GM18861 (cell line): Measurements from ENCODE around the gene KIF18B.

Source experiments
- ATAC-seq: cut with Tn5 transposase; IDR thresholded peaks from one replicate; pipeline ENCODE4 v1.9.1; 2021; ENCODE audit not compliant: unreplicated experiment

KIF18B gene

DNA sequence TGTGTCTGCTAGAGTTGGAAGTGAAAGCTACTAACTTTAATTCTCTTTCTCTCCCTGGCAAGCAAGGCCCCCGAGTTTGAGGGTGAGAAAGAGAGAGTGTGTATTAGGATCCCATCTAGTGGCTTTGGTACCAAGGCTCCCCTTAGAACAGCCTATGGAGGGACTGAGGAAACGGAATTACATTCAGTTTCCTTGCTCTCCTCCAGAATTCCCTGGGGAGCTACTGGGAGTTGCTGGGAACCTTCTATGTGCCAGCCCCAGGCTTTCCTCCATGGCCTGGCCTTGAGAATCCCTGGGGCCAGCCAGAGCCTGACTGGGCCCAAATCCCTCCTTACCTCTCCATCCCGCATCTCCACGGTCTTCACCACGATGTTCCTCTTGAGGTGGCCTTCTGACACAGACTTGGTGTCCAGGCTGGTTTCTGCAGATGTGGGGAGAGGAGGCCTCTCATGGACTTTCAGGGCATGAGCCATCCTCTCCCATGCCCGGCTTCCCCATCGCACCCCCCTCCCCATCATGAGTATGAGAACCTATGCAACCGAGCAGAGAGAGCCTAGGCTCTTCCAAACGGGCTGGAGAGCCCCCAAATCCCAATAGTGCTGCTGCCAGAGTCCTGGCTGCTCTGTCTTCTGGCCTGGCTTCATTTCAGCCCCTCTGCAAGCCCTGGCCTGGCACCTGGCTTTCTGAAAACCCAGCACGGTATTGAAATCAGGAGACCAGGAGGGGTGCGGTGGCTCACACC, 39.7 kb downstream of the KIF18B start:
- ATAC-seq: no peak

DNA sequence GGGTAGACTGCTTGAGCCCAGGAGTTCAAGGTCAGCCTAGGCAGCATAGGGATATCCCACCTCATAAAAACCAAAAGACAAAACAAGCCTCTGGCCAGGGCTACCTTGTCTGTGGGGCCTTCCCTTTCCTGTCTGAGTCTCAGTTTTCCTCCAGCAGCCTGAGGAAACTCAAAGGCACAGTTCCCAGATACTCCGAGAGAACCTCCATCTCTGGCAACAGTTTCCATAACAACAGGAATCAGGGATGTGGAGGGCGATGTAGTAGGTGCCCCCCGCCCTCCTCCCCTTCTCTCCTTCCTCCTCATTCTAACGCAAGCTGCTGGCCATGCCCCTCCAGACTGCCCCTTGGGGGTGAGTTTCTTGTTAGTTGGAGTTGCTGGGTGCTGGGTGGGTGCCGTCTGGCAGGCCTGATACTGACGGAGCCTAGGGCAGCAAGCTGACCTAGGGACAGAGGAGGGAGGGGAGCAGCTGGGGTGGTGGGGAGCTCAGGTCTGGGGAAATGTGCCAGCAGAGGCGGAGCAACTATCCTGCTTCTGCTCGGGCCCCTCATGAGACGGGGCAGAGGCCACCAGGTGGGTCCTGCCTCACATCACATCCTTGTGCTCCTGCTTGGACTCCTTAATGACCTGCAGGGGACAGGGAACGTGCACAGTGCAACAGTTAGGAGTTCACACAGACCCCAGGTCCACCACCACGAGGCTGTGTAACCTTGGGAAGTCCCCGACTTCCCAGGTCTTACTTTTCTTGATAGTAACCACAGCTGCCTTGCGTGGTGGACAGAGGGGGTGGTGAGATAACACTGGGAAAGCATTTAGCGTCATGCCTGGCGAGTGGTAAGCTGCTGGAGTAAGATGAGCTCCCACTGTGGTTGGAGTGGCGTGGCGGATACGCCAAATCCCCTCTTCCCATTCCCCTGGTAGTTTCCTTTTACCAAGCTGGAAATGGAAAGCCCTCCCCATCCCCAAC, 40.5 kb downstream of the KIF18B start:
- ATAC-seq: no peak

DNA sequence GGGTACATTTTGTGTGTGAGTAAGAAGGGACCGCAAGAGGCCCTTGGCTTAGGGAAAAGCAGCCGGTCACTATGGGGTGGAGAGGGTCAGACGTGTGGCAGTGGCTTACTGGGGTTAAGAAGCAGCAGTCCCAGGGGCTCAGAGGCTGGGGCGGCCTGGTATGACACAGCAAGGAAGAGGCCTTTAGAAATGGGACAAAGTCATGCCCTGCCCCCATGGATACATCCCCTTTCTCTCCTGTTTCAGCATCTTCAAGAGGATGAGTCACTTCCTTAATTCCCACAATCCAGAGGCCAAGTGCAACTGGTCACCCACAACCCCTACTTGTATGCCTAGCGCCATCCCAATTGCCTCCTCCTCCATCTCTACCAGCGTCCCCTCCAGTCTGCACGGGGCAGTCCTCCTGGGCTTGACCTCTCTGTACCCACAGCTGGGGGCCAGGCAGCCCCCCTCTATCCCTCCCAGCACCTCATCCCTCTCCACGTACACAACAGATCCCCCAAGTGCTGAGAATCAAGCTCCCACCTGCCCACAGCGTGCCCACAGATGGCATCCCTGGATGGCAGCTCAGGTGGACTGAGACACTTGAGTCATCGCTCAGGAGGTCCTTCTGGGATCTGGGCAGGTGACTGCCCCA, 41.4 kb downstream of the KIF18B start:
- no peak for ATAC-seq

DNA sequence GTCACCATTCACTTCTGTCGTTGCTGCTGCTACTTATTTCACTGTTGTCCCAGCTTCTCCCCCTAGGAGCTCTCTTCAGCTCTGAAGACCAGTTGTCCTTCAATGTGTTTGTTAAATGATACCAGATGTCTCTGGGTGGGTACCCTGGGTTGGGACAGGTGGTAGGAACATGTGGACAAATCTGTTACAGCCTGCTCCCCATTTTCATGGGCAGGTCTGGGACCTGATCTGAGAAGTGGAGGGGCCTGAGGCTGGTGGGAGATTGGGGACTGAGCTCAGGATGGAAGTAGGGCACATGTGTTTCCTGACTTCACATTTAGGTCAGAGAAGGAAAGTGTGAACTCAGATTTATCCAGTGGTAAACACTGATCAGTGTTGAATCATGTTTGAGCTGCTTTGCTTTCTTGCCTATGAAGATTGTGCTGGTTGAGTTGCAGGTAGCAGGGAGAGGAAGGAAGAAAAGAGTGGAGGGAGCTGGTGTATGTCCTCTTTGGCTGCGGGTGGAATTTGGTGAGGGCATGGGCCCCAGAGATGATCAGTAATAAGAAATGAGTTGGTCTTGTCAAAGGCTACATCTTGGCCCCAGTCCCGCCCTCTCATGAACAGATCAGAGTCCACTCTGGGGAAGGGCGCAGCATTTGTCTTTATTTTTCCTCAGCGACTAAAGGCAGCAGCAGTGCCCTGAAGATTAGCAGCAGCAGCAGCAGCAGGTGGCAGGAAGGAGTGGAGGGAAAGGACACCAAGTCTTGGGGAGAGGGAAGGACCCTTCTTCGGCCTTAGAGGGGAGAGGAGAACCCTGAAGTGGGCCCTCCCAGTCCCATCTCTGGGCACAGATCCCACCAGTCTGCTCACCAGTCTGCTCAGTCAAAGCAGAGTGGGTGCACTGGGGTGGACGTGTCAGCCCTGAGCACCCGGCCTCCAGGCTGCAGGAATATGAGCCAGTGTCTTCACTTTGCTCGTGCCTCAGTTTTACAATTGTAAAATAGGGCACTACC, 42.3 kb downstream of the KIF18B start:
- no peak for ATAC-seq

DNA sequence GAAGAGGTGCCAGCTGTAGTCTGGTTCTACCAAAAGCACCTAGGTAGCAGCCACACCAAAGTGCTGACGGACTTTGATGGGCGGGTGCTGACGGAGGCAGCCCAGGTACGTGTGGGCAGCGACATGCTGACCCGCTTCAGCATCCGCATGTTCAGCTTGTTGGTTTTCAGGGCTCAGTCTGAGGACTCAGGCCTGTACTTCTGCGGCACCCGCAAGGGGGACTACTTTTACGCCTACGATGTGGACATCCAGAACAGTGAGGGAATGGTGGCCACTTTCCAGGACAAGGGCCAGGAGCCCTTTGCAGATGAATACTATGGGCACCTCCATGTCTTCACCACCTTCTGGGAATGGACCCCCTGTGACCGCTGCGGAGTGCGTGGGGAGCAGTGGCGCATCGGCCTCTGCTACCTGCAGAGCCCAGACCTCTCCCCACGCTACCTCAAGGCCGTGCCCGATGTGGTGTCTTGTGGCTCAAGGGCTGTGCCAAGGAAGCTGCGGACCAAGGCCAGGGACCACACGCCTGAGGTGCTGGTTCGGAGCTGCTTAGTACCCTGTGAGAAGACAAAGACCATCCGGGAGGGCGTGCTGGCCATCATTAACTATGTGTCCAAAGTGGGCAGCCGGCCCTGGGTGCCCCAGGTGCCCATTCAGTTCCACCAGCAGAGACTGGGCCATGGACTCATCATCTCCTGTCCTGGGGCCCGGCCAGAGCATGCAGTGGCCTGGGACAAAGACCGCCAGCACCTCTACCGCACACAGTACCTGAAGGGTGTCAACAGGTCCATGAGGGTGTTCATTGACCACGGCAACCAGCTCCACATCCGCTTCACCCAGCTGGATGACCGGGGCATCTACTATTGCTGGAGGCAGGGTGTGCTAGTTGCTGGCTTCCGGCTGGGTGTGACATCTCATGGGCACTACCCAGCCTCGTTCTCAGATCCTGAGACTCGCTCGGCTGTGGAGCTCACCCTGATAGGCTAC, 43.3 kb downstream of the KIF18B start:
- no peak for ATAC-seq

DNA sequence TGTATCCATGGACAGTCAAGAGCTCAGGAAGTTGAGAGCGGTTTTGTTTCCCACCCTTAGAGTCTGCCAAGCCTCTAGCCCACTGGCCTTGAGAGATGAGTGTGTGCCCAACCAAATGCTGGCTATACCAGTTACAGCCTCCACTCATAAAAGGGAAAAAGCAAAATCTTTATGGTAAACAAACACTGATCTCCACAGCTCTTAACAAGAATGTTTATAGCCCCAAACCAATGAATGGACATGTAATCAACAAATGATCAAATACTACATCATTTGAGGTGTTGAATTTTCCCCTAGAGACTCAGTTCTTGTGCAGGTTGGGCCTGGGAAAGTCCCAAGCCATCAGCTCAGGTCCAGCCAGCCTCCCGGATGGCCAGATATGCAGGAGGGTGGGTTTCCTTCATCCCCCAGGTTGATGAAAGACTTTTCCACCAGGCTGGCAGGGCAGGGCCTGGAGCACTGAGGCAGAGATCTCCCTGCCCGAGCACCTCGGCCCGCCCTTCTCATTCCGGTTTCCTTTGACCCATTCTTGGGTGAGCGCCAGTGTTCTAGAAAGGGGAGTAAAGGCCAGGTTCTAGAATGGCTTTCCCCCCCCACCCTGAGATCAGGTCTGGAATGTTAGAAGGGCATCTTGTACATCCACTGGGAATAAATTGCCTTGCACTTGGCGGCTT, 44.4 kb downstream of the KIF18B start:
- ATAC-seq: no peak

DNA sequence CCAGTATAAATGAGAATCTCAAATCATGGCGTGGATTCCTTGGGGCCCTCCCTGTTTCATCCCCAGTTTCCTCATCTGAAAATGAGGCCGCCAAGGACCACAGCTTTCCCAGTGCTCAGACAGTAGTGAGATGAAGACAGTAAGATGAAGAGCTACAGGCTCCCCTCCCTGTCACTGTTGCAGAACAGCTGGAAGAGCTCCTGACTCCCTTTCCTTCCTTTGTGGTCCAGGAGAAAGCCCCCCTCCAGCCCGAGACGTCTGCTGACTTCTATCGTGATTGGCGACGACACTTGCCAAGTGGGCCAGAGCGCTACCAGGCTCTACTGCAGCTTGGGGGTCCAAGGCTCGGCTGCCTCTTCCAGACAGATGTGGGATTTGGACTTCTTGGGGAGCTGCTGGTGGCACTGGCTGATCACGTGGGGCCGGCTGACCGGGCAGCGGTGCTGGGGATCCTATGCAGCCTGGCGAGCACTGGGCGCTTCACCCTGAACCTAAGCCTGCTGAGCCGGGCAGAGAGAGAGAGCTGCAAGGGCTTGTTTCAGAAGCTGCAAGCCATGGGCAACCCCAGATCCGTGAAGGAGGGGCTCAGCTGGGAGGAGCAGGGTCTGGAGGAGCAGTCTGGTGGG, 45.3 kb downstream of the KIF18B start:
- no peak for ATAC-seq

DNA sequence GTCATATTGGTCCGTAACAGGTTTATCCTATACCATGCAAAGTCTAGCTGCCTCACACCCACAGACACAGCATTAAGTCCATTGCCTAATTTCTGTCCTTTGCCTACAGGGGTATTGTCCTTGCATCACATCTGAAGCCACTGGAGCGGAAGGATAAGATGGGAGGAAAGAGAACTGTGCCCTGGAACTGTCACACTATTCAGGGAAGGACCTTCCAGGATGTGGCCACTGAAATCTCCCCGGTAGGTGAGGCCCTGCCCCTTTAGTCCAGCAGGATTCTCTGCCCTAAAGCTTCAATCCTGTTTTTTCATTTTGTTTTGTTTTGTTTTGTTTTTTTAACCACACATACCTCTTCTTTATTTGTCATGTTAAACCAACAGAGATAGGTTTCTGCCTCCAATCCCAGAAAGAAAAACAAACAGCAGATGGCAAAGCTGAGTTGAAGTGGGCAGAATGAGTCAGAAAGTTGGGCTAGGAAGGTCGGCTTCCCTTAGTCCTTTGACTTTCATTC, 46.1 kb downstream of the KIF18B start:
- ATAC-seq: no peak

DNA sequence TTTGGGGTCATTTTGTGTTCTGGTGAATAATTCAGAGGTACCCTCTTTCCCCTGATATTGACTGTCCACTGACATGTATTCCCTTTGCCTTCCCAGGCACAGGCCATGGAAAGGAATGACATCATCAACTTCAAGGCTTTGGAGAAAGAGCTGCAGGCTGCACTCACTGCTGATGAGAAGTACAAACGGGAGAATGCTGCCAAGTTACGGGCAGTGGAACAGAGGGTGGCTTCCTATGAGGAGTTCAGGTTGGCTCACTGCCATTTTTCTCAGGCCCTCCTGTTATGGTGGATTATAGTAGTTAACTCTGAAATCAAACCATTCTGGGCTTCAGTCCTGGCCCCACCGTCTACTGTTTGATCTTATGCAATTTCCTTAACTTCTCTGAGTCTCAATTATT, 46.7 kb downstream of the KIF18B start:
- no peak for ATAC-seq

DNA sequence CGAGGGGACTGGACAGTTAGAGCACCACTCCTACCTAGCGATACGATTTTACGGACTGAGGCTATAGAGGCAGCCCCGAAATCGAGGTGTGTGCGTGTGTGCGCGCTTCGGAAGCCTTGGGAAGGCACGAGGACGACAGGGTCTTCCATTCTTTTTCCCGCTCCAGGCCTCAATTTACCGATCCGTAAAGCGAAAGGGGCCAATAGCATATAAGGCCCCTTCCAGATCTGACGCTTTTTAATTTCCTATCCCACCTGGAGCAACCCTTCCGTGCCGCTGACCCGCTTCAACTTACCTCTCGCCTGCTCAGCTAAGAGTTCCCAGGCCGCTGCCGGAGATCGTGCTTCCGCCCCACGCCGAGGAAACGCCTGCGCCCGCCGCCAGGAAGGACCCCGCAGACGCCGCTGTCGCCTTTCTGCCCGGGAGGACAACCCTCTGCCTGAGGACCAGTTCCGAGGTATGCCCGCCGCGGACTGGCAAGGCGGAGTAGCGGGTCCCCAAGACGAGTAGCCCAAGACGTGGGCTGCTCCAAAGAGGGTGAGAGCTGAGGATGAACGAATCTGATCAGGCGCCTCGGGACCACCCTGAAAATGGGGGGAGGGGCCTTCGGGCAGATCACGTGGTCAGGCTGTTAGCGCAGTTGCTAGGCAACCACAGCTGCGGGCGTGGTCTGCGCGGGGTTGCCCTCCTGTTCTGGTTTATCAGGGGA, 48.3 kb downstream of the KIF18B start, which contains the start of gene EFTUD2:
TSS of gene EFTUD2 (minus strand) at position 372 of the 709 bp plus-strand sequence. CDS start 4,924 bp downstream, outside the sequence.
- ATAC-seq: peak; percentile 54

DNA sequence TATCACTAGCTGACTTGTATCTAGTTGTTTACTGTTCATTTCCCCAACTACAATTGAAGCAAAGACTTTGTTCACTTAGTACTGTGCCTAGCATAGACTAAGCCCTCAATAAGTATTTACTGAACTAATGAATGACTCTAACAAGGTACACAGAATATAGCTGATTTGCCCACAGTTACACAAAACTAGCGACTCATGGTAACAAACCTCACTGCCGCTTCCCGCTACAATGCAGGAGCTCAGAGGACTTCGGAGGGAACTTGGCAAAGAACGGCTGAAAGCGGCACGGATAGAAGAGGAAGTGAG, 48.9 kb downstream of the KIF18B start:
- no peak for ATAC-seq

DNA sequence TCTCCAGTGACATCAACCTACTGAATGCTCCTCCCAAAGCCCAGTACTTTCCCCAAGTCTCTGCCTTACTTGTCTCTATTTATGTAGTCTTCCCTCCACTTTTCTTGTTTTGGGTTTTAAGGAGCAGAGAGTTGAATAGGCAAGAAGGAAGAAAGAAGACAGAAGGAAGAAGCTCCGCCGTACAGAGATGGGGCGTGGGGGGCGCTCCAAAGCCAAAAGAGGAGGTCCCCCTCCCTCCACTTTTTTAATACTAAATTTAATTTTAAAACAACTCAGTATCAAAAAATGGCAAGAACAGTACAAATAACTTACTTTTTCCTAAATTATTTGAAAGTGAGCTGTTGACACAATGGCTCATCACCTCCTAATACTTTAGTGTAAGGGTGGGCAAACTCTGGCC, 52.9 kb downstream of the KIF18B start:
- ATAC-seq: no peak

DNA sequence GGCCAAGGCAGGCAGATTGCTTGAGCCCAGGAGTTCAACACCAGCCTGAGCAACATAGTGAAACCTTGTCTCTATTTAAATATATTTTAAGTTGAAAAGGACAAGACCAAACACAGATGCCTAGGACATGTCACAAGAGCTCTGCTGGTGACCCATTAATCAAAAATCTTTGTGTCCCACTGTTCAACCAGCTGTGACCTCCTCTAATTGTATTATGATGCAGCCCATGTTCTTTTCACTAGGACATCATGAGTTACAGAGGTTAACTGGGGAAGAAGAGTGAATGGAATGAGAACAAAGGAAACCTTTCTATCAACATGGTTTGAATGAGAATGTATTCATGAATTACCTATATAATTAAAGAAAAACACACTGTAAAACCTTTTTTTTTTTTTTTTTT, 55.3 kb downstream of the KIF18B start:
- no peak for ATAC-seq

DNA sequence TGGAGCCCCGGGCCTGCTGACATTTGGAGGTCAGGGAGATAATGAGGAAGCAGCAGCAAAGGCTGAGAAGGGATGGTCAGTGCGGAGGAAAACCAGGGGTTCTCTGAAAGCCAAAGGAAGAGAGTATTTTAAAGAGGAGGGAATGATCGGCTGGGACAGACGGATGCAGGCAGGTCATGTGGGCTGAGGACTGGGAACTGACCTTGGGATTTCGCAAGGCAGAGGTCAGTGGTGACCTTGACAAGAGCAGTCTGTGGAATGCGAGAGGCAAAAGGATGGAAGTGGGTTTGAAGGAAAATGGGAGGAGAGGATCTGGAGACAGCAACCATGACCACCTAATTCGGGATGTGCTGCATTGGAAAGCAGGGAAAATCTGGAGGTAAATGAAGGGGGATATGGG, 58.6 kb downstream of the KIF18B start:
- no peak for ATAC-seq

DNA sequence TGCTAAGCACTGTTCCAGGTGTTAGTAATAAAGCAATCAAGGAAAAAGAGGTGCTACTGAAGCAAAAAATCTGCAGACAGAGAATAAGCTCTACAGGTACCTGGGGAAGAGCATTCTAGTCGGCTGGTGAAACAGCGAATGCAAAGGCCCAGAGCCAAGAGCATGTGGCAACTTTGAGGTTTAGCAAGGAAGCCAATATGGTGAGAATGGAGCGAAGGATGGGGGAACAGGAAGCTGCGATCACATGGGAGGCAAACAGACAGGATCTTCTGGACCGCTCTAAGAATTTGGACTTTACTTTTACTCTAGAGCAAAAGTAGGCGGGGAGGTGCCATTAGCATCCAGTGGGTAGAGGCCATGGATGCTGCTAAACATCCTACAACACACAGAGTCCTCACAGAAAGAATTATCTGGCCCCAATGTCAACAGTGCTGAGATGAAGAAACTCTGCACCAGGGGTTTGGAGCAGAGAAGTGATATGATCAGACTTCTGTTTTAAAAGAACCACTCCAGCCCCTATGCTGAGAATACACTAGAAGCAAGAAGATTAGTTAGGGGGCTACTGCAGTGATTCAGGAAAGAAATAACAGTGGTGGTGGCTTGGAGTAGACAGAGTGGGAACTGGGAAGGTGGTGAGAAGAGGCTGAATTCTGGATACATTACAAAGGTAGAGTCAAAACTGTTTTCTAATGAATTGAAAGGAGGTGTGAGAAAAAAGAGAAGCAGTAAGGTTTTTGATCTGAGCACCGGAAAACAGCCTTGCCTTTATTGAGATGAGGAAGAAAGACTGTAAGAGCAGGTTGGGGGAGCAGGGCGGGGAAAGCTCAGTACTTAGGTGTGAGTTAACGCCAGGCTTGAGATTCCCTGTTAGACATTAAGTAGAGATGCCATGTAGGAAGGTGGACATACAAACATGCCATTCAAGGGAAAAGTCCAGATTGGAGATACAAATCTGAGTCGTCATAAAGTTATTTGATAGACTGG, 59.3 kb downstream of the KIF18B start:
- no peak for ATAC-seq

DNA sequence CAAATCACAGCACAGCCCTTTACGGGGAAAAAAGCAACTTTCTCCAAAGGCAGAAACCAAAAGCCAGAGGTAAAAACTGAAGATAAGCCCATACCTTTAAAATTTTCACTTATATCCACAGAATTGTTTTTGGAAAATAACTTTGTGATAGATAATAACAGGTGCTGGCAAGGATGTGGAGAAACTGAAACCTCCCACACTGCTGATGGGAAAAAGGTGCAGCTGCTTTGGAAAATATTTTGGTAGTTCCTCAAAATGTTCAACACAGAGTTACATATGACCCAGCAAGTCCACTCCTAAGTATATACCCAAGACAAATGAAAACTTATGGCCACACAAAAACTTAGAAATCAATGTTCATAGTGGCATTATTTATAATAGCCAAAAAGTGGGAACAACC, 60.6 kb downstream of the KIF18B start:
- ATAC-seq: no peak
